Neuronal stem cell (in vitro differentiated cells): ENCODE measurements around the gene ST6GALNAC2.
"Not testable (repeated sequence)": the region's sequence is repeated elsewhere in the genome, so short reads cannot be mapped to it uniquely, and the experiment has no call there.

ENCODE experiments used
- DNase-seq: peaks from one replicate; pipeline ENCODE4 v3.0.0-alpha.2; 2013; ENCODE audit warnings: low spot score
- H2AFZ ChIP-seq: one replicate; pipeline ENCODE4 v1.6.1; 2013; ENCODE audit warnings: mild to moderate bottlenecking, low read length, inconsistent platforms
- H2AK5ac ChIP-seq: 2 replicates; pipeline ENCODE4 v1.6.1; 2013; ENCODE audit warnings: low read depth, mild to moderate bottlenecking, inconsistent platforms, low read length, moderate library complexity, mixed read lengths
- H2BK120ac ChIP-seq: 2 replicates; pipeline ENCODE4 v1.6.1; 2013; ENCODE audit warnings: low read depth, mild to moderate bottlenecking, inconsistent platforms, low read length, moderate library complexity, mixed read lengths
- H2BK12ac ChIP-seq: one replicate; pipeline ENCODE4 v1.6.1; 2013; ENCODE audit warnings: low read length, inconsistent platforms
- H2BK15ac ChIP-seq: 2 replicates; pipeline ENCODE4 v1.6.1; 2013; ENCODE audit warnings: mild to moderate bottlenecking, low read length, inconsistent platforms, mixed read lengths
- H2BK5ac ChIP-seq: one replicate; pipeline ENCODE4 v1.6.1; 2013; ENCODE audit warnings: inconsistent platforms, mild to moderate bottlenecking, low read length, moderate library complexity
- H3K14ac ChIP-seq: one replicate; pipeline ENCODE4 v1.6.1; 2013; ENCODE audit warnings: low read length, inconsistent platforms
- H3K18ac ChIP-seq: 2 replicates; pipeline ENCODE4 v1.6.1; 2013; ENCODE audit warnings: low read length, inconsistent platforms
- H3K23ac ChIP-seq: 2 replicates; pipeline ENCODE4 v1.6.1; 2013; ENCODE audit warnings: low read depth, mild to moderate bottlenecking, mixed read lengths, low read length, inconsistent platforms; ENCODE audit not compliant: poor library complexity
- H3K27ac ChIP-seq: replicated peaks from 3 replicates; pipeline ENCODE4 v1.5.1; 2013; ENCODE audit warnings: low read length, inconsistent platforms
- H3K27me3 ChIP-seq, 3 experiments: 2 replicates each; pipeline ENCODE4 v1.6.1; 2013; ENCODE audit warnings: low read length in 3 of 3, mild to moderate bottlenecking in 2 of 3, inconsistent platforms in 1 of 3, low read depth in 1 of 3, mixed read lengths in 1 of 3, moderate library complexity in 1 of 3; ENCODE audit not compliant: control insufficient read depth in 3 of 3, insufficient read depth in 3 of 3
- H3K36me3 ChIP-seq, 2 donors: replicated peaks in 1 of 2; 2 replicates each; pipeline ENCODE4 v1.6.1; 2013; ENCODE audit warnings: low read length in 2 of 2; ENCODE audit not compliant: control insufficient read depth in 2 of 2, insufficient read depth in 2 of 2
- H3K4ac ChIP-seq: 2 replicates; pipeline ENCODE4 v1.6.1; 2013; ENCODE audit warnings: inconsistent platforms, mild to moderate bottlenecking, low read length, moderate library complexity
- H3K4me1 ChIP-seq, 2 donors: 1 replicate in 1 of 2; 2 replicates in 1 of 2; pipeline ENCODE4 v1.6.1; 2013; ENCODE audit warnings: low read length in 2 of 2, low read depth in 1 of 2; ENCODE audit not compliant: control insufficient read depth in 2 of 2, insufficient read depth in 1 of 2
- H3K4me2 ChIP-seq: one replicate; pipeline ENCODE4 v1.6.1; 2013; ENCODE audit warnings: mild to moderate bottlenecking, low read length, inconsistent platforms; ENCODE audit not compliant: insufficient read depth, poor library complexity, severe bottlenecking
- H3K4me3 ChIP-seq, 2 donors: 2 replicates each; pipeline ENCODE4 v1.5.1; 2013; ENCODE audit warnings: low read length in 2 of 2, mild to moderate bottlenecking in 2 of 2, inconsistent platforms in 1 of 2, moderate library complexity in 1 of 2
- H3K79me1 ChIP-seq: one replicate; pipeline ENCODE4 v1.6.1; 2013; ENCODE audit warnings: low read depth, mild to moderate bottlenecking, inconsistent platforms, low read length, moderate library complexity
- H3K9ac ChIP-seq: one replicate; pipeline ENCODE4 v1.6.1; 2013; ENCODE audit warnings: mild to moderate bottlenecking, low read depth, low read length, inconsistent platforms; ENCODE audit not compliant: poor library complexity
- H3K9me3 ChIP-seq, 2 donors: replicated peaks in 1 of 2; 2 replicates each; pipeline versions ENCODE3 to v1.6.1; 2013; ENCODE audit warnings: low read length in 2 of 2, mild to moderate bottlenecking in 2 of 2, inconsistent platforms in 1 of 2, low read depth in 1 of 2, mixed read lengths in 1 of 2, moderate library complexity in 1 of 2; ENCODE audit not compliant: control insufficient read depth in 2 of 2, insufficient read depth in 1 of 2
- H4K8ac ChIP-seq: one replicate; pipeline ENCODE4 v1.6.1; 2013; ENCODE audit warnings: low read depth, mild to moderate bottlenecking, inconsistent platforms, low read length, moderate library complexity
- H4K91ac ChIP-seq: one replicate; pipeline ENCODE4 v1.6.1; 2013; ENCODE audit warnings: low read length, low read depth, mild to moderate bottlenecking, inconsistent platforms; ENCODE audit not compliant: poor library complexity
- WGBS, 2 donors: extraction: QIAGEN DNeasy Blood & Tissue Kit; methylation state at CpG; one replicate each; pipeline ENCODE4 v1.1.7; 2013; ENCODE audit warnings: missing lambda C conversion rate in 2 of 2, mixed read lengths in 1 of 2; ENCODE audit not compliant: insufficient read length in 2 of 2, insufficient replicate concordance in 1 of 2; ENCODE audit errors: extremely low coverage in 2 of 2; 5-methylcytosine and 5-hydroxymethylcytosine counted together

Gene ST6GALNAC2

DNA sequence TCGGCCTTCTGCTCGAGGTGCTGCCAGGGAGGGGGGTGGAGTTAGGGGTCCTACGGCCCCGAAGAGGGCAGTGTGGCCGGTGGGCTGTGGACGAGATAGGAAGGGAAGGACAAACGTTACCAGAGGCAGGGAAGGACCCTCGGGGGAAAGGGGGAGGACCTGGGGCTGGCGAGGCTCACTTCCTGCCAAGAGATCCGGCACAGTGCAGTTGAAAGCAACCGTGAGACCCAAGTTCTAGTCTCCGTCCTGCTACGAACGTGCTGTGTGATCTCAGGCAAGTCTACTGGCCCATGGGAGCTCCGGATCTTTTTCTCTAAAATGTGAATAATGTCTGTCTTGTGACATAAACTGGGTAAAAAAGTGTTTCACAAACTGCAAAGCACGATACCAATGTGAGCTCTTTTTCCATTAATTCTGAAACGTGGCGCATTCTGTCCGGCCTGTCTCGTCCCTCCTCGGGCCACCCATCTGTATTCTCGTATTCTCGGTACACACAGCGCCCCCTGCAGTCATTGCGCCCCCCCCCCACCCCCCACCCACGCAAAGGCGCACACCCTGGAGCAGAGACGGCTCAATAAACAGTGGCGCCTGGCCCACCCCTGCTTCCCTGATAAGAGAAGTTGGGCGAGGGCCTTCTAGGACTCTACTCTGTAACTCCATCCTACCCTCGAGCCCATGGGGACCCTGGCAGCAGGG lies 57.0 kb downstream of the ST6GALNAC2 start:
- Histone ChIP-seq H3K4me1 (peaks cover 24 to 28% of the 10 kb centered on the region in 2 donors), H3K14ac (no peak overlapping the region), H3K4ac (no peak overlapping the region), H3K27ac (no peak overlapping the region), H2BK5ac (no peak overlapping the region), H2AK5ac (peak overlapping the region; percentile 91), H2BK120ac (no peak overlapping the region), H3K18ac (peak overlapping the region; percentile 1), H2BK15ac (peak overlapping the region; percentile 25), H4K8ac (no peak overlapping the region), H3K4me2 (no peak overlapping the region), H3K36me3 (no peaks in the 10 kb centered on the region), H3K9me3 (no peaks in the 10 kb centered on the region), H2AFZ (peak overlapping the region; percentile 13), H3K79me1 (no peaks in the 10 kb centered on the region), H2BK12ac (no peak overlapping the region), H3K27me3 (peaks cover 0 to 6% (median 0%) of the 10 kb centered on the region in 3 experiments), H3K23ac (no peak overlapping the region), H3K4me3 (no peak overlapping the region), H4K91ac (no peak overlapping the region), H3K9ac (no peak overlapping the region)
- DNase-seq = no peak
- WGBS, 2 donors = no CpG with 5 or more reads among the region's 31 CpGs

DNA sequence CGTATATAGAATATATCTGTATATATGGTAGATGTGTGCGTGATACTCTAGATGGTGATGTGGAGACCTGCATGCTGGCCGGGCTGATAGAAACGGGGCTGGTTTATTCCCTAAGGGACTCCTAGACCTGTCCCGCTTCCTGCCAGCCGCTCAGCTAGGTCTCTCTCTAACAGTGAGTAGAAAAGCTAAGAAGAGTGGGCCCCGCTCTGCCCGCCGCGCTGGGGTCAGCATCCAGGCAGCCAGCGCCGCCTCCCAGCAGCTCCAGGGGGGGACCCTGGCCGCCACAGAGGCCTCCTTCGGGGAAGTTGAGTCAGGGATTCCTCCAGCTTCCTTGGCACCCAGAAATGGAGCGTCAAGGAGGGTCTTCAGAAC lies 57.5 kb downstream of the ST6GALNAC2 start:
- Histone ChIP-seq H3K79me1 (no peaks in the 10 kb centered on the region), H4K8ac (no peak overlapping the region), H3K4me3 (no peak overlapping the region), H3K27ac (no peak overlapping the region), H3K27me3 (peaks cover 0 to 10% (median 2%) of the 10 kb centered on the region in 3 experiments), H3K4me1 (peaks cover 26 to 28% of the 10 kb centered on the region in 2 donors), H2BK12ac (no peak overlapping the region), H3K36me3 (no peaks in the 10 kb centered on the region), H3K23ac (no peak overlapping the region), H3K9me3 (no peaks in the 10 kb centered on the region), H3K4me2 (no peak overlapping the region), H2BK5ac (no peak overlapping the region), H2BK120ac (no peak overlapping the region), H2AFZ (peak overlapping the region; percentile 13), H2AK5ac (peak overlapping the region; percentile 91), H3K14ac (no peak overlapping the region), H3K18ac (peak overlapping the region; percentile 2), H4K91ac (no peak overlapping the region), H3K4ac (no peak overlapping the region), H2BK15ac (peak overlapping the region; percentile 25), H3K9ac (no peak overlapping the region)
- WGBS, 2 donors = no CpG with 5 or more reads among the region's 15 CpGs
- no peak for DNase-seq

DNA sequence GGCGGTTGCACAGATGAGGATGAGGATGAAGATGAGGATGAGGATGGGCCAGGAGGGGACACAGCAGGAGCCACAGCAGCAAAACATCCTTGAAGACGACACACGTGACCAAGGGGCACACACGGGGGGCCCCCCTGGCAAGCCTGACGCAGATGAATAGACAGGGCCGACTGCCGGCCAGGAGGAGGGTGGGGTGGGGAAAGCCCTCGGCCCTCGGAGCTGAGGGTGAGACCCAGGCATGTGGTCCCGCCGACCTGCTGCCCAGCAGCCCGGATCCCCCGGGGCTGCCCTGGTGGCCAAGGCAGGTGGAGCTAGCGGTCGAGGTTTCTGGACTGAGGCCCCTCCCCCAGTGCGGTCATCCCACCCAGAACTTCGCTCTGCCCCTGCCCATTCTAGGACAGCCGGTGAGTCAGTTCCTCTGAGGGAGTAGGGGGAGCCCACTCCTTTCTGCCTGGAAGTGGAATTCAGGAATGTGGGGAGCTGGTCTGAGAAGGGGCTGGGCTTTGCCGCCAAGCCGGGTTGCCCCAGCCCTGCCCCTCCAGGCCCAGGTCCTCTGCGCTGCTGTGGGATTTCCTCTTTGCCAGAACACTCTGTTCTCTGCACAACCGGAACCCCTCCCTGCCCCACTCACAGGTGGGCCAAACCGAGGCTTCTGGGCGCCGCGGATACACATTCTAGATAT lies 58.1 kb downstream of the ST6GALNAC2 start:
- Histone ChIP-seq H3K4me3 (no peak overlapping the region), H3K9me3 (no peaks in the 10 kb centered on the region), H4K8ac (peak overlapping the region; percentile 48), H2AK5ac (peak overlapping the region; percentile 6), H2BK120ac (no peak overlapping the region), H3K23ac (no peak overlapping the region), H3K79me1 (no peaks in the 10 kb centered on the region), H2BK12ac (peak overlapping the region; percentile 30), H3K9ac (no peak overlapping the region), H3K4ac (no peak overlapping the region), H2BK5ac (no peak overlapping the region), H4K91ac (no peak overlapping the region), H3K4me2 (peak overlapping the region; percentile 11), H3K36me3 (no peaks in the 10 kb centered on the region), H2AFZ (peak overlapping the region; percentile 79), H3K4me1 (peaks cover 26 to 28% of the 10 kb centered on the region in 2 donors), H3K14ac (no peak overlapping the region), H3K18ac (peak overlapping the region; percentile 91), H3K27ac (no peak overlapping the region), H2BK15ac (peak overlapping the region; percentile 91), H3K27me3 (peaks cover 0 to 14% (median 2%) of the 10 kb centered on the region in 3 experiments)
- no CpG with 5 or more reads among the region's 26 CpGs for WGBS, 2 donors
- DNase-seq = no peak

- H4K8ac ChIP-seq, H2BK120ac ChIP-seq, H2BK5ac ChIP-seq, H3K9ac ChIP-seq, H3K18ac ChIP-seq, H3K4me3 ChIP-seq, H3K9me3 ChIP-seq, DNase-seq, H3K23ac ChIP-seq, H2BK12ac ChIP-seq, H3K36me3 ChIP-seq, H4K91ac ChIP-seq, H3K14ac ChIP-seq, H3K4ac ChIP-seq, H3K79me1 ChIP-seq, H3K27ac ChIP-seq: not testable (repeated sequence)
- peak overlapping the region; percentile 6 for H2AK5ac ChIP-seq
- H2BK15ac ChIP-seq = peak overlapping the region; percentile 91
- WGBS, 2 donors = no CpG with 5 or more reads among the region's 9 CpGs
- H3K4me1 ChIP-seq = peaks cover 26 to 28% of the 10 kb centered on the region in 2 donors
- peak overlapping the region; percentile 79 for H2AFZ ChIP-seq
- peak overlapping the region; percentile 2 for H3K4me2 ChIP-seq
- peaks cover 0 to 20% (median 2%) of the 10 kb centered on the region in 3 experiments for H3K27me3 ChIP-seq
Observed at GRCh38 chr17:76527016-76527415, 58.6 kb downstream of the ST6GALNAC2 start.
